HCT116 (cell line): Measurements from ENCODE around the gene TLE4. TPM values are rescaled to one million over a fixed set of nuclear protein-coding genes. Genes with fewer than 3 reads are reported as not detected.

Experiments
- ATAC-seq: fragments of 200-7000 bp; cut with Tn5 transposase; 2 replicates; pipeline ENCODE4 v1.9.1; 2020; ENCODE audit warnings: mild to moderate bottlenecking, moderate library complexity
- BruUV-seq: library from RNA; stranded (reverse); fragments of 400-500 nt; replicated peaks from 2 replicates; lab custom pipeline; 2021; lab: Mats Ljungman, UMichigan
- CTCF ChIA-PET: fragments of 300-600 bp; sonication (Branson Sonifier 250); formaldehyde crosslinking; loops from one replicate; lab custom pipeline; 2021; ENCODE audit warnings: antibody characterized with exemption; lab: Charles Lee
- POLR2A ChIA-PET: fragments of 300-600, 350-600 bp; sonication (Branson Sonifier 250); formaldehyde crosslinking; loops from one replicate; lab custom pipeline; 2021; ENCODE audit warnings: antibody characterized with exemption; lab: Charles Lee
- RAD21 ChIA-PET, 2 experiments: fragments of 300-600 bp; sonication (Branson Sonifier 250); formaldehyde crosslinking; loops; one replicate each; lab custom pipeline; 2023; ENCODE audit warnings: low total read pairs in 2 of 2; ENCODE audit not compliant: uncharacterized antibody in 2 of 2, unreplicated experiment in 2 of 2, low non-redundant PET in 1 of 2; lab: Charles Lee
- DNase-seq: peaks from one replicate; pipeline ENCODE4 v3.0.0-alpha.2; 2010; ENCODE audit warnings: low read depth, low spot score
- H2AFZ ChIP-seq: fragments of 200-600 bp; shearing (Covaris generic), sonication (generic); 2 replicates; pipeline ENCODE4 v1.6.1; 2017; ENCODE audit warnings: low read depth, mixed run types, mixed read lengths, antibody characterized with exemption, low read length; ENCODE audit not compliant: poor library complexity, severe bottlenecking
- H3K27ac ChIP-seq: 2 replicates; pipeline ENCODE4 v1.5.1; 2012; ENCODE audit warnings: low read depth, low read length
- H3K27me3 ChIP-seq: fragments of 200-600 bp; sonication (generic); 2 replicates; pipeline ENCODE4 v1.6.1; 2016; ENCODE audit warnings: mixed run types, low read length, mixed read lengths; ENCODE audit not compliant: insufficient read depth
- H3K36me3 ChIP-seq, 2 experiments: fragments of 200-500 bp in 1 of 2; fragments of 200-600 bp in 1 of 2; sonication (Bioruptor generic) in 1 of 2; sonication (generic) in 1 of 2; 2 replicates each; pipeline versions ENCODE4 v1.5.1 to v1.6.1; 2014 to 2016; ENCODE audit warnings: low read length in 2 of 2, inconsistent platforms in 1 of 2, mixed read lengths in 1 of 2, mixed run types in 1 of 2; ENCODE audit not compliant: insufficient read depth in 2 of 2, control insufficient read depth in 1 of 2
- H3K4me1 ChIP-seq, 2 experiments: fragments of 200-600 bp in 1 of 2; sonication (generic) in 1 of 2; 2 replicates each; pipeline versions ENCODE4 v1.5.1 to v1.6.1; 2012 to 2017; ENCODE audit warnings: low read length in 2 of 2, inconsistent platforms in 1 of 2, mild to moderate bottlenecking in 1 of 2, mixed read lengths in 1 of 2, mixed run types in 1 of 2, moderate library complexity in 1 of 2; ENCODE audit not compliant: insufficient read depth in 2 of 2, control insufficient read depth in 1 of 2
- H3K4me2 ChIP-seq: fragments of 200-600 bp; sonication (generic); 2 replicates; pipeline ENCODE4 v1.6.1; 2017; ENCODE audit warnings: mixed run types, low read length, mixed read lengths
- H3K4me3 ChIP-seq, 2 experiments: fragments of 200-600 bp in 1 of 2; sonication (generic) in 1 of 2; replicated peaks in 1 of 2; 2 replicates each; pipeline ENCODE4 v1.5.1; 2011 to 2016; ENCODE audit warnings: low read length in 2 of 2, control low read depth in 1 of 2, low read depth in 1 of 2, mild to moderate bottlenecking in 1 of 2, mixed read lengths in 1 of 2, mixed run types in 1 of 2
- H3K79me2 ChIP-seq: fragments of 200-600 bp; sonication (generic); 2 replicates; pipeline ENCODE4 v1.6.1; 2017; ENCODE audit warnings: mild to moderate bottlenecking, mixed run types, low read length, moderate library complexity, mixed read lengths; ENCODE audit not compliant: insufficient read depth
- H3K9ac ChIP-seq: fragments of 200-600 bp; sonication (generic); 2 replicates; pipeline ENCODE4 v1.6.1; 2016; ENCODE audit warnings: low read length, mixed read lengths
- H3K9me2 ChIP-seq: fragments of 200-600 bp; sonication (generic), shearing (Covaris generic); 2 replicates; pipeline ENCODE4 v1.6.1; 2017; ENCODE audit warnings: mixed run types, mild to moderate bottlenecking, moderate library complexity; ENCODE audit not compliant: insufficient read depth
- H3K9me3 ChIP-seq, 2 experiments: fragments of 200-500 bp in 1 of 2; fragments of 200-600 bp in 1 of 2; sonication (Bioruptor generic) in 1 of 2; sonication (generic) in 1 of 2; 2 replicates each; pipeline ENCODE4 v1.6.1; 2014 to 2017; ENCODE audit warnings: low read length in 2 of 2, mixed read lengths in 2 of 2, inconsistent platforms in 1 of 2, low read depth in 1 of 2, mild to moderate bottlenecking in 1 of 2, mixed run types in 1 of 2, moderate library complexity in 1 of 2; ENCODE audit not compliant: control insufficient read depth in 1 of 2, insufficient read depth in 1 of 2
- H4K20me1 ChIP-seq: fragments of 200-600 bp; sonication (generic), shearing (Covaris generic); 2 replicates; pipeline ENCODE4 v1.6.1; 2017; ENCODE audit warnings: mixed run types, mild to moderate bottlenecking, moderate library complexity; ENCODE audit not compliant: insufficient read depth
- CEBPB ChIP-seq: IDR thresholded peaks from 2 replicates; pipeline ENCODE4 v1.6.1; 2012; ENCODE audit warnings: low read depth
- ELF1 ChIP-seq: IDR thresholded peaks from 2 replicates; pipeline ENCODE4 v1.6.1; 2012; ENCODE audit warnings: low read depth, borderline replicate concordance
- EZH2 ChIP-seq: fragments of 200-600 bp; sonication (generic); IDR thresholded peaks from 2 replicates; pipeline ENCODE4 v1.6.1; 2017; ENCODE audit warnings: antibody characterized with exemption, mixed run types
- EZH2phosphoT487 ChIP-seq: fragments of 200-600 bp; IDR thresholded peaks from 2 replicates; pipeline ENCODE4 v1.6.1; 2018; ENCODE audit warnings: antibody characterized with exemption, borderline replicate concordance
- FOSL1 ChIP-seq: IDR thresholded peaks from 2 replicates; pipeline ENCODE4 v1.6.1; 2012; ENCODE audit warnings: low read depth
- JUND ChIP-seq: IDR thresholded peaks from 2 replicates; pipeline ENCODE4 v1.6.1; 2012
- RAD21 ChIP-seq: IDR thresholded peaks from 2 replicates; pipeline ENCODE4 v1.6.1; 2012; ENCODE audit warnings: low read depth, mild to moderate bottlenecking
- SP1 ChIP-seq: IDR thresholded peaks from 2 replicates; pipeline ENCODE4 v1.6.1; 2012; ENCODE audit warnings: low read depth
- TCF7L2 ChIP-seq: IDR thresholded peaks from 2 replicates; pipeline ENCODE4 v1.7.0; 2011; ENCODE audit warnings: borderline replicate concordance, inconsistent platforms; ENCODE audit not compliant: insufficient read depth, insufficient read length; ENCODE audit errors: extremely low read depth
- YY1 ChIP-seq: IDR thresholded peaks from 2 replicates; pipeline ENCODE4 v1.6.1; 2011; ENCODE audit warnings: low read length, low read depth, moderate library complexity, mild to moderate bottlenecking; ENCODE audit not compliant: insufficient replicate concordance; ENCODE audit errors: extremely low read depth
- ZNF274 ChIP-seq: fragments of 200-500 bp; sonication (Bioruptor generic); IDR thresholded peaks from 2 replicates; pipeline ENCODE4 v1.6.1; 2014; ENCODE audit warnings: mild to moderate bottlenecking, low read depth, low read length, inconsistent platforms
- intact Hi-C: fragments of 100-400 bp; cut with micrococcal nuclease; formaldehyde crosslinking; loops from 2 replicates; pipeline ENCODE4 v1.10.0; 2022
- total RNA-seq: library from RNA; stranded (reverse); gene quantifications from one replicate; pipeline ENCODE4 v1.2.1, GENCODE V29; 2021; ENCODE audit not compliant: unreplicated experiment
- TF ChIP-seq, protein P1 (sequence below): IDR thresholded peaks from 2 replicates; pipeline ENCODE4 v1.6.1; 2012
- TF ChIP-seq, protein P2 (sequence below): IDR thresholded peaks from 2 replicates; pipeline ENCODE4 v1.6.1; 2012

Gene TLE4
- total RNA-seq, 1 experiment from 2014 or later, result 0.39 TPM

DNA sequence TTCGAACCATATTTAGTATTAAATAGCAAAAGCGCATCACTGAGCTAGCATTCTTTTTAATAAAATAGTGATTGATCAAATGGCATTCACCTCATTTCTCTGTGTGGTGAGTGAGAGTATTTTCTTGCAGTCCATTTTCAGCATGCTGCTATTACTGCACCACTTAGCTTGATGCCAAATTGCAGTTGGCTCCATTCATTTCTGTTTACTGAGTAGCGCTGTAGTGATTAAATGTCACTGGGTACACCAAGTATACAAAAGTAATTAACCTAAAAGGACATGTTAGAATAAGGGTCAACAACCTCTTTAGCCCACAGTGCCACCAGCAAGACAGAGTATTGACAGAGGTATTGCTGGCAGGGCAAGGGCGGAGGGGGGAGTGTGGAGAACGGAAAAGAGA is 122.0 kb downstream of the TLE4 start:
- ChIA-PET RAD21 (no interaction called here), CTCF (no interaction called here), POLR2A (no interaction called here)
- H3K27ac ChIP-seq, result no peak overlapping the region
- DNase-seq, result no peak
- TF ChIP-seq EZH2 (no peak), SP1 (no peak), ELF1 (no peak), RAD21 (no peak), YY1 (no peak), ZNF274 (no peak), TCF7L2 (no peak), CEBPB (no peak), EZH2phosphoT487 (no peak)
- TF ChIP-seq, protein P1, sequence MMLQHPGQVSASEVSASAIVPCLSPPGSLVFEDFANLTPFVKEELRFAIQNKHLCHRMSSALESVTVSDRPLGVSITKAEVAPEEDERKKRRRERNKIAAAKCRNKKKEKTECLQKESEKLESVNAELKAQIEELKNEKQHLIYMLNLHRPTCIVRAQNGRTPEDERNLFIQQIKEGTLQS, result no peak
- TF ChIP-seq, protein P2, sequence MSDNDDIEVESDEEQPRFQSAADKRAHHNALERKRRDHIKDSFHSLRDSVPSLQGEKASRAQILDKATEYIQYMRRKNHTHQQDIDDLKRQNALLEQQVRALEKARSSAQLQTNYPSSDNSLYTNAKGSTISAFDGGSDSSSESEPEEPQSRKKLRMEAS, result no peak
- H3K9me3 ChIP-seq, result peaks cover 0 to 14% of the 10 kb centered on the region in 2 experiments; a peak in 3 of 4 replicates
- H3K27me3 ChIP-seq, result no peaks in the 10 kb centered on the region
- H3K4me1 ChIP-seq, result no peaks in the 10 kb centered on the region
- no peaks in the 10 kb centered on the region for H3K36me3 ChIP-seq
- H3K4me3 ChIP-seq, result no peak overlapping the region
- H4K20me1 ChIP-seq, result no peaks in the 10 kb centered on the region
- H3K9ac ChIP-seq, result no peak overlapping the region
- no peaks in the 10 kb centered on the region for H3K79me2 ChIP-seq
- intact Hi-C loops, result no loop called here
- ATAC-seq, result no peak
- BruUV-seq, result no TSS peak
- no peak overlapping the region for H2AFZ ChIP-seq
- H3K4me2 ChIP-seq, result no peak overlapping the region
- no peaks in the 10 kb centered on the region for H3K9me2 ChIP-seq

DNA sequence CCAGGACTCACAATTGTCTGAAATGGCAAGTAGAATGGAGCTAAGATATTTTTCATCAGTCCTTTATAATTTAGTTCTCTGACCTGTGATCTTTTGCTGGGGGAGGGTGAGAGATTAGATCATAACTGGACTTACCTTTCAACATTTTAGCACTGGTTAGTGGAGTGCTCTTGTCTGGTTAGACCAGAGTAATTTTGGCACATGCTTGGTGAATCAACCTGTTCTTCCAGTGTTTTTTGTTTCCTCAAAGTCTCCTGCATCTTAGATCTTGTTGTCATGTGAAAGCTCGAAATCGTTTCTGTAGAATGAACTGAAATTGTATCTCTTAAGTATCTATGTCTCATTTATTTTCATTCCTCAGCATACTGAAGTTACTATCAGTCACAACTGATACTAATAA is 122.4 kb downstream of the TLE4 start:
- ATAC-seq, result no peak
- Histone ChIP-seq H3K79me2 (no peaks in the 10 kb centered on the region), H3K27me3 (no peaks in the 10 kb centered on the region), H4K20me1 (no peaks in the 10 kb centered on the region), H3K4me3 (no peak overlapping the region), H3K36me3 (no peaks in the 10 kb centered on the region), H3K9ac (no peak overlapping the region), H2AFZ (no peak overlapping the region), H3K4me2 (no peak overlapping the region), H3K4me1 (no peaks in the 10 kb centered on the region), H3K9me2 (no peaks in the 10 kb centered on the region), H3K9me3 (peaks cover 0 to 14% of the 10 kb centered on the region in 2 experiments; a peak in 3 of 4 replicates), H3K27ac (no peak overlapping the region)
- ChIA-PET POLR2A (no interaction called here), RAD21 (no interaction called here), CTCF (no interaction called here)
- intact Hi-C loops, result no loop called here
- BruUV-seq, result no TSS peak
- no peak for DNase-seq
- TF ChIP-seq JUND, result no peak
- TF ChIP-seq ZNF274, result no peak
- TF ChIP-seq ELF1, result no peak
- no peak for TF ChIP-seq EZH2
- no peak for TF ChIP-seq FOSL1
